WTC11 (cell line): ENCODE results near the gene PCDH9. TPM values are rescaled to one million over a fixed set of nuclear protein-coding genes. Genes with fewer than 3 reads are reported as not detected.

ENCODE experiments used
- ATAC-seq: fragments of 200-7000 bp; cut with Tn5 transposase; 2 replicates; pipeline ENCODE4 v1.10.0; 2021; ENCODE audit warnings: mild to moderate bottlenecking, moderate library complexity
- CTCF ChIA-PET: fragments of 300-600 bp; sonication (Branson Sonifier 250); formaldehyde crosslinking; loops from one replicate; lab custom pipeline; 2021; ENCODE audit warnings: antibody characterized with exemption; lab: Charles Lee
- POLR2A ChIA-PET: fragments of 350-600 bp; sonication (Branson Sonifier 250); formaldehyde crosslinking; loops from one replicate; lab custom pipeline; 2021; ENCODE audit warnings: antibody characterized with exemption; lab: Charles Lee
- DNase-seq: peaks from one replicate; pipeline ENCODE4 v3.0.0; 2021; ENCODE audit warnings: low spot score
- H3K27ac Mint-ChIP-seq: 2 replicates; pipeline ENCODE4 v1.8.0; 2021; ENCODE audit warnings: mixed read lengths
- H3K27me3 Mint-ChIP-seq: 2 replicates; pipeline ENCODE4 v1.8.0; 2021; ENCODE audit warnings: low read depth, mild to moderate bottlenecking, moderate library complexity, mixed read lengths
- H3K36me3 Mint-ChIP-seq: 2 replicates; pipeline ENCODE4 v1.8.0; 2021; ENCODE audit warnings: mixed read lengths
- H3K4me1 Mint-ChIP-seq: 2 replicates; pipeline ENCODE4 v1.8.0; 2022; ENCODE audit warnings: mixed read lengths
- H3K4me3 Mint-ChIP-seq: 2 replicates; pipeline ENCODE4 v1.8.0; 2021; ENCODE audit warnings: mild to moderate bottlenecking, moderate library complexity, mixed read lengths
- H3K9me3 Mint-ChIP-seq: 2 replicates; pipeline ENCODE4 v1.8.0; 2021; ENCODE audit warnings: mixed read lengths
- AFF4 ChIP-seq: sonication (generic); formaldehyde crosslinking; IDR thresholded peaks from 2 replicates; pipeline ENCODE4 v1.8.1; 2023; ENCODE audit warnings: mild to moderate bottlenecking, missing genetic modification reagents, borderline replicate concordance
- KAT7 ChIP-seq: sonication (generic); formaldehyde crosslinking; IDR thresholded peaks from 2 replicates; pipeline ENCODE4 v1.8.1; 2023; ENCODE audit warnings: missing genetic modification reagents, mild to moderate bottlenecking, borderline replicate concordance
- MAX ChIP-seq: sonication (generic); formaldehyde crosslinking; IDR thresholded peaks from 2 replicates; pipeline ENCODE4 v1.8.0; 2022; ENCODE audit warnings: mild to moderate bottlenecking, missing genetic modification reagents
- MXD4 ChIP-seq: fragments of 250-450 bp; sonication (Bioruptor Pico); IDR thresholded peaks from 2 replicates; pipeline ENCODE4 v1.8.0; 2021; ENCODE audit warnings: mild to moderate bottlenecking, moderate library complexity, borderline replicate concordance
- PRRX2 ChIP-seq: fragments of 250-450 bp; sonication (Bioruptor Pico); IDR thresholded peaks from 2 replicates; pipeline ENCODE4 v1.8.0; 2021; ENCODE audit warnings: mild to moderate bottlenecking
- ZNF219 ChIP-seq: sonication (generic); formaldehyde crosslinking; IDR thresholded peaks from 2 replicates; pipeline ENCODE4 v1.8.0; 2023; ENCODE audit warnings: missing genetic modification reagents, mild to moderate bottlenecking, borderline replicate concordance
- ZNF281 ChIP-seq: sonication (generic); formaldehyde crosslinking; IDR thresholded peaks from 2 replicates; pipeline ENCODE4 v1.8.0; 2023; ENCODE audit warnings: mild to moderate bottlenecking, missing genetic modification reagents
- total RNA-seq: library from RNA; stranded (reverse); gene quantifications from 3 replicates; pipeline ENCODE4 v1.2.3, GENCODE V29; 2021
- TF ChIP-seq, protein P1 (sequence below): sonication (generic); formaldehyde crosslinking; IDR thresholded peaks from 2 replicates; pipeline ENCODE4 v1.8.0; 2022; ENCODE audit warnings: missing genetic modification reagents
- TF ChIP-seq, protein P2 (sequence below): sonication (generic); formaldehyde crosslinking; IDR thresholded peaks from 2 replicates; pipeline ENCODE4 v1.8.1; 2023; ENCODE audit warnings: mild to moderate bottlenecking, missing genetic modification reagents, moderate library complexity
- TF ChIP-seq, protein P3 (sequence below): fragments of 200-600 bp; IDR thresholded peaks from 2 replicates; pipeline ENCODE4 v1.8.0; 2022; ENCODE audit warnings: antibody characterized with exemption
- TF ChIP-seq, protein P4 (sequence below): sonication (generic); formaldehyde crosslinking; IDR thresholded peaks from 2 replicates; pipeline ENCODE4 v1.8.1; 2023; ENCODE audit warnings: mild to moderate bottlenecking, missing genetic modification reagents

Gene PCDH9
- total RNA-seq, 1 experiment from 2014 or later, result 0.48 TPM

GRCh38 chr13:66875264-66875663 is 354.9 kb downstream of the PCDH9 start (continued):
- TF ChIP-seq, protein P1, sequence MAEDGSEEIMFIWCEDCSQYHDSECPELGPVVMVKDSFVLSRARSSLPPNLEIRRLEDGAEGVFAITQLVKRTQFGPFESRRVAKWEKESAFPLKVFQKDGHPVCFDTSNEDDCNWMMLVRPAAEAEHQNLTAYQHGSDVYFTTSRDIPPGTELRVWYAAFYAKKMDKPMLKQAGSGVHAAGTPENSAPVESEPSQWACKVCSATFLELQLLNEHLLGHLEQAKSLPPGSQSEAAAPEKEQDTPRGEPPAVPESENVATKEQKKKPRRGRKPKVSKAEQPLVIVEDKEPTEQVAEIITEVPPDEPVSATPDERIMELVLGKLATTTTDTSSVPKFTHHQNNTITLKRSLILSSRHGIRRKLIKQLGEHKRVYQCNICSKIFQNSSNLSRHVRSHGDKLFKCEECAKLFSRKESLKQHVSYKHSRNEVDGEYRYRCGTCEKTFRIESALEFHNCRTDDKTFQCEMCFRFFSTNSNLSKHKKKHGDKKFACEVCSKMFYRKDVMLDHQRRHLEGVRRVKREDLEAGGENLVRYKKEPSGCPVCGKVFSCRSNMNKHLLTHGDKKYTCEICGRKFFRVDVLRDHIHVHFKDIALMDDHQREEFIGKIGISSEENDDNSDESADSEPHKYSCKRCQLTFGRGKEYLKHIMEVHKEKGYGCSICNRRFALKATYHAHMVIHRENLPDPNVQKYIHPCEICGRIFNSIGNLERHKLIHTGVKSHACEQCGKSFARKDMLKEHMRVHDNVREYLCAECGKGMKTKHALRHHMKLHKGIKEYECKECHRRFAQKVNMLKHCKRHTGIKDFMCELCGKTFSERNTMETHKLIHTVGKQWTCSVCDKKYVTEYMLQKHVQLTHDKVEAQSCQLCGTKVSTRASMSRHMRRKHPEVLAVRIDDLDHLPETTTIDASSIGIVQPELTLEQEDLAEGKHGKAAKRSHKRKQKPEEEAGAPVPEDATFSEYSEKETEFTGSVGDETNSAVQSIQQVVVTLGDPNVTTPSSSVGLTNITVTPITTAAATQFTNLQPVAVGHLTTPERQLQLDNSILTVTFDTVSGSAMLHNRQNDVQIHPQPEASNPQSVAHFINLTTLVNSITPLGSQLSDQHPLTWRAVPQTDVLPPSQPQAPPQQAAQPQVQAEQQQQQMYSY (CRISPR knock-in tag), result no peak
- no peak for TF ChIP-seq KAT7 (CRISPR knock-in tag)
- TF ChIP-seq, protein P2, sequence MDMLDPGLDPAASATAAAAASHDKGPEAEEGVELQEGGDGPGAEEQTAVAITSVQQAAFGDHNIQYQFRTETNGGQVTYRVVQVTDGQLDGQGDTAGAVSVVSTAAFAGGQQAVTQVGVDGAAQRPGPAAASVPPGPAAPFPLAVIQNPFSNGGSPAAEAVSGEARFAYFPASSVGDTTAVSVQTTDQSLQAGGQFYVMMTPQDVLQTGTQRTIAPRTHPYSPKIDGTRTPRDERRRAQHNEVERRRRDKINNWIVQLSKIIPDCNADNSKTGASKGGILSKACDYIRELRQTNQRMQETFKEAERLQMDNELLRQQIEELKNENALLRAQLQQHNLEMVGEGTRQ (CRISPR knock-in tag), result no peak
- TF ChIP-seq, protein P3, sequence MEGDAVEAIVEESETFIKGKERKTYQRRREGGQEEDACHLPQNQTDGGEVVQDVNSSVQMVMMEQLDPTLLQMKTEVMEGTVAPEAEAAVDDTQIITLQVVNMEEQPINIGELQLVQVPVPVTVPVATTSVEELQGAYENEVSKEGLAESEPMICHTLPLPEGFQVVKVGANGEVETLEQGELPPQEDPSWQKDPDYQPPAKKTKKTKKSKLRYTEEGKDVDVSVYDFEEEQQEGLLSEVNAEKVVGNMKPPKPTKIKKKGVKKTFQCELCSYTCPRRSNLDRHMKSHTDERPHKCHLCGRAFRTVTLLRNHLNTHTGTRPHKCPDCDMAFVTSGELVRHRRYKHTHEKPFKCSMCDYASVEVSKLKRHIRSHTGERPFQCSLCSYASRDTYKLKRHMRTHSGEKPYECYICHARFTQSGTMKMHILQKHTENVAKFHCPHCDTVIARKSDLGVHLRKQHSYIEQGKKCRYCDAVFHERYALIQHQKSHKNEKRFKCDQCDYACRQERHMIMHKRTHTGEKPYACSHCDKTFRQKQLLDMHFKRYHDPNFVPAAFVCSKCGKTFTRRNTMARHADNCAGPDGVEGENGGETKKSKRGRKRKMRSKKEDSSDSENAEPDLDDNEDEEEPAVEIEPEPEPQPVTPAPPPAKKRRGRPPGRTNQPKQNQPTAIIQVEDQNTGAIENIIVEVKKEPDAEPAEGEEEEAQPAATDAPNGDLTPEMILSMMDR, result no peak
- no peak for TF ChIP-seq PRRX2
- TF ChIP-seq, protein P4, sequence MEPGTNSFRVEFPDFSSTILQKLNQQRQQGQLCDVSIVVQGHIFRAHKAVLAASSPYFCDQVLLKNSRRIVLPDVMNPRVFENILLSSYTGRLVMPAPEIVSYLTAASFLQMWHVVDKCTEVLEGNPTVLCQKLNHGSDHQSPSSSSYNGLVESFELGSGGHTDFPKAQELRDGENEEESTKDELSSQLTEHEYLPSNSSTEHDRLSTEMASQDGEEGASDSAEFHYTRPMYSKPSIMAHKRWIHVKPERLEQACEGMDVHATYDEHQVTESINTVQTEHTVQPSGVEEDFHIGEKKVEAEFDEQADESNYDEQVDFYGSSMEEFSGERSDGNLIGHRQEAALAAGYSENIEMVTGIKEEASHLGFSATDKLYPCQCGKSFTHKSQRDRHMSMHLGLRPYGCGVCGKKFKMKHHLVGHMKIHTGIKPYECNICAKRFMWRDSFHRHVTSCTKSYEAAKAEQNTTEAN (CRISPR knock-in tag), result no peak
- TF ChIP-seq AFF4 (CRISPR knock-in tag), result no peak
- TF ChIP-seq ZNF281 (CRISPR knock-in tag), result no peak

DNA sequence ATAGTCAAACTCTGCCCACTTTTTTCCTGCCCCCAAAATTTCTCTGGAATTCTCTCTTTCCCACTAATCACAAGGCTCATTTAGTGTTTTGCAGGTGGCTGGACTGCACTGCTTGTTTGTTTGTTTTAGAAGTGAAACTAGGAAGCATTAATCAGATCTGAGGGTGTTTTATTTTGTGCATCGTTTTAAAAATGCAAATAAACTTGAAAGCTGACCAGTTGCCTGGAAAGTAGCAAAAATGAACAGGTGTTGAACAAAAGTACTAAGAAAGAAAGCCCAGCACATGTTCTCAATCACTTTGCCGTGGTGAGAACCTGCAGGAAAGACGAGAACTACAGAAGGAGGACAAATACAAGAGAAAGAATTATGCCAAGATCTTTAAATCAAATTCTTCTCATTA is 365.5 kb downstream of the PCDH9 start:
- ChIA-PET CTCF (no interaction called here), POLR2A (no interaction called here)
- DNase-seq, result no peak
- Mint-ChIP-seq H3K27me3 (no peaks in the 10 kb centered on the region), H3K27ac (no peak overlapping the region), H3K4me3 (no peak overlapping the region), H3K36me3 (no peaks in the 10 kb centered on the region)
- ATAC-seq, result no peak
- TF ChIP-seq ZNF219 (CRISPR knock-in tag) (no peak), MXD4 (no peak), MAX (CRISPR knock-in tag) (no peak)
- TF ChIP-seq, all 79 proteins: peak for 0
- no peaks in the 10 kb centered on the region for H3K9me3 Mint-ChIP-seq
- H3K4me1 Mint-ChIP-seq, result peaks cover 9% of the 10 kb centered on the region
